GM21381 (cell line): ENCODE results near the gene PLEKHM3.
A peak's percentile ranks its signal among the peaks of the same experiment; 100 is the strongest.
"Not testable (repeated sequence)": the region's sequence is repeated elsewhere in the genome, so short reads cannot be mapped to it uniquely, and the experiment has no call there.

Experiments
- ATAC-seq: cut with Tn5 transposase; IDR thresholded peaks from one replicate; pipeline ENCODE4 v1.9.1; 2021; ENCODE audit warnings: mild to moderate bottlenecking, moderate library complexity; ENCODE audit not compliant: unreplicated experiment

The PLEKHM3 gene

DNA sequence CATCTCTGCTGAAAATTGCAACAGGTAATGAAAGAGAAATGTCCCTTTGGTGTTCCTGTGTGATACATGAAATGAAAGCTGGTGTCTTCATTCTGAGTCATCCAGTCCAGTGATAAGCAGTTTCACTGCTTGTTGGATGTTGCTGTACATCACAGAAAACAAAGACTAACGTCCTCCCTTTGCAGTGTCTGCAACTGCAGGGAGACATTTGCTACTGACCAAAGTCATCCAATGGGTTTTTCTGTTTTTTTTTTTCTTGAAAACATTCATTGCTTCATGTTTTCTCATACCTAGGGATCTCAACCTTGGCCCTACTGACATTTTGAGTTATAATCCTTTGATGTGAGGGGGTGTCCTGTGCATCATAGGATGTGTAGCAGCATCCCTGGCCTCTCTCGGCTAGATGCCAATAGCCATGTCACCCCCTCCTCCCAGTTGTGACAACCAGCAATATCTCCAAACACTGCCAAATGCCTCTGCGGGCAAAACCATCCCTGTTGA lies 192.0 kb downstream of the PLEKHM3 start:
- peak; percentile 95 for ATAC-seq

DNA sequence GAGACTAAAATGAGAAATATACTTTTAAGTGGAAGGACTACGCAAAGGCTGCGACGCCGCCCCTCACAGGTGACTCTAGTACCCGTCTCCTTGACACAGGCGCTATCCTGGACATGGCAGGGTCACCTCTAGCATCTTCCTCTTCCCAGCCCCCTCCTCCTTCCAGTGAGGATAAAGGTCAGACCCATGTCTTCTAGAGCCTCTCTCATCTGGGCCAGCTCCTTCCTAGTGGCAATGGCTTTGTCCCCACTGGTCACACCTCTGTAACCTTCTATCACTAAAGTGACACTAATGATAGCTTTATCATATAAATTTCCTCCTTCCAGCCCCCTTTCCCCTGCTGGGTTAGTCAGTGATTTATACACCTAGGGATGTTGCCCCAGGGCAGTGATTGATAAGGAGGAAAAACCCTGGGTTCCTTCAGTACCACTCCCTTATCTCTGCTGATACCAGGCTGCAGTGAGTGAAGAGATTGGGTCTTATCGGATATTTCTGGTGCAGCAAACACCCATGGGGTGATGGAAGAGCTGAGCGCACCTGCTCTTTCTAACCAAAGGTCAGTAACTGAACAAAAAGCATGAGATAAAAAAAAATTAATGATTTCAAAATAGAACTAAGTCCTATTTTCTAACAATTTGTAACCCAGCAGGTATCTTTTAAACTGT lies 193.6 kb downstream of the PLEKHM3 start:
- no peak for ATAC-seq

DNA sequence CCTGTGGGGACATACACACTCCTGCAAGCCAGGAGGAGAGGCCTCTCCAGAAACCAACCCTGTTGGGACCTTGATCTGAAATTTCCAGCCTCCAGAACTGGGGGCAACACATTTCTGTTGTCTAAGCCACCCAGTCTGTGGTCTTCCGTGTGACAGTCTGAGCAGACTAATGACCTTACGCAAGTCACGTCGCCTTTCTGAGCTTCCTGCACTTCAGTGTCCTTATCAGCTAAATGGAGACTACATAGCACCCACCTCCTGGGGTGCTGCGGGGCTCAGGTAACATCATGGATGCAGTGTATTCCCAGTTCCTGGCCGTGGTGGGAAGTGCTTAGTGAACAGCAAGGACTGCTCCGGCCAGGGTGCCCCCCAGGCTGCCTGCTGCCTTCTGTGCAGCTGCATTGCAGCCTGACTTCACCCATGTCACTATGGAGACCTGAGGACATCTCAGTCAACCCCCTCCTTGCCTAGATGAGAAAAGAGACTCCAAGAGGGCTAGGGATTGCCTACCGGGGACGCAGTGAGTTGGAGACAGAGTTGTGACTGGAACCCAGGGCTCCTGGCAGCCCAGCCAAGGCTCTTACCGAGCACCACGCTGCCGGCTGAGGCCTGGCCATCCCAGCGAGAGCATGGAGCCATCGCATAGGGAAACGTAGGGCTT lies 194.4 kb downstream of the PLEKHM3 start:
- ATAC-seq = no peak

DNA sequence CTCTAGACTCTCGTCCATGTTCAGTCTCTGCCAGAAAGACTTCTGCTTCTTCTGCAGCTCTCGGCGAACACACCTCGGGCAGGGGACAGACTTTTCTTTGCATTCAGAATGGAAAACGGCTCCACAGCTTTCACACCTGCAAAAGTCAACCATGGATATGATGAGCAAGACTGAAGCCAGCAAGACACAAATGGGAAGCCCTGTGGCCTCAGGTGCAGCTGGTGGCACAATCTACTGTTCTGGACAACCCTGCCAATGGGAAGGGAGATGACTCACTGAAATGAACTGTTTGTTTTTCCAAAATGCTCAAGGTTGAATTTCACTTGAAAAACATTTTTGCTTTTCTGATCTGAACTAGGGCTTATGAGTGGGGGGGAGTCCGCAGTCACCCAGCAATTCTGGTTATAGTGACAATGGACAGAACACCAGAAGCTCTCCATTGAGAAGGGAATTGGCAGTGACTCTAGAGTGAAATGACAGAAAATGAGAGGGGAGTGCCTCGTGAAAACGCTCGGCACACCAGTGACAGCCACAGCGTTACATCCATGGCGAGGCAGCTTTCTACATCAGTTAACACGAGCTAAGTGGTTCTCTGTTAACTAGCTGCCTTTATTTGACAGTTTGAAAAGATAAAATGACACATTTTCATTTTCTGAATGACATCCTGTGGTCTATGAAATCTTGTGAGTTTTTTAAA lies 196.8 kb downstream of the PLEKHM3 start:
- ATAC-seq = no peak

DNA sequence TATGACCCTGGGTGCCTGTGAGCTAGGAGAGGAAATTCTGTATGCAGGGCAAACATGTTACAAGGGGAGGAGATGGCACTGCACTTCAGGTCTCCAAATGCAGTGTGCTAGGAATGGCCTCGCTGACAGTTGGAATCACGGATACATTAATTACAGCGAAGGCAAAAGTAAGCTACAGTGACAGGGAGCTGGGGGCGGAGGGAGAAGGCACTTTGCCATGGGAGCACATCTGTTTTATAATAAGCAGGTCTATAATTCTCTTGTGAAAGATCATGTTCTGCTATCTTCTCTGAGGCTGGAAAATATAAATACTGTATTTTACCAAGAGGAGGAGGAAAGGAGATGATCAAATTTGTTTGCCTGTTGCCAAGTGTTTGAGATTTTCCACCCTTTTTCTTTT lies 199.3 kb downstream of the PLEKHM3 start:
- ATAC-seq = no peak

DNA sequence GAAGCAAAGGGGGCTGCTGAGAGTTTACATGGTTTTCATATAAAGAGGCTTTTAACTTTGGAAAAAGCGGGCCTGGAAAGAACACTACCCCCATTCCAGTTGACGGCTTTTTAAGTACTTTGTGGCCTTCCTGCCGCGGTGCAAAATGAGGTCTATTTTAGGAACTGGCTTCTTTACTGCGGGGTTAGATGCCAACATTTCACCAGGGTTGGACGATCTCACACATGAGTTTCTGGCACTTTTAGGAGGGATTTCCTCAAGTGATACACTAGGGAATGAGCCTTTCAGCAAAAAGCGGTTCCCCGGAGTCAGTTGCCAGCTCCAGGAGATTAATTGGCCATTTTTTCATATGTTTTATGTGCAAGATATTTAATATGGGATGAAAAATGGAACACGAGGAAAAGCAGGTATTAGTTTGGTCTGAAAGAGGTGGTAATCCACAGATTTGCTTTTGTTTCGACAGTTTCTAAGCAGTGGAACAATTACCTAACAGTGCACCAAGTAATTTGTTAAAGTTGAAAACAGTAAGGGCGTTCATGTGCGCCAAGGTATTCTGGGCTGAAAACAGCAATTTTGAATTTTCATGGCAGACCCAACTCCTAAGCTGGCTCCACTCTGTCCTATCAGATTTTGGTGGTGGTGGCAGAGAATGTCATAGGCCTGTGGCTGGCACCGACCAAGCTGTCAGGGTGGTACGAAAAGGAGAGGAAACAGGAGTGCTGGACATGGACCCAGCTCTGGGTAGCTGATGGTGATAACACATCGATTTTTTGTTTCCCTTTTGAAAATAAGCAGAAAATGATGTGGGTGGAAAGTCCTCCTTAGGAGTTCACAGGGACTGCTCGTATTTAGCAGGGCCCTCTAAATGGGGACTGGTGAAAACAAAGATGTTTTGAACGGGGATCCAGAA lies 200.0 kb downstream of the PLEKHM3 start:
- ATAC-seq = no peak

DNA sequence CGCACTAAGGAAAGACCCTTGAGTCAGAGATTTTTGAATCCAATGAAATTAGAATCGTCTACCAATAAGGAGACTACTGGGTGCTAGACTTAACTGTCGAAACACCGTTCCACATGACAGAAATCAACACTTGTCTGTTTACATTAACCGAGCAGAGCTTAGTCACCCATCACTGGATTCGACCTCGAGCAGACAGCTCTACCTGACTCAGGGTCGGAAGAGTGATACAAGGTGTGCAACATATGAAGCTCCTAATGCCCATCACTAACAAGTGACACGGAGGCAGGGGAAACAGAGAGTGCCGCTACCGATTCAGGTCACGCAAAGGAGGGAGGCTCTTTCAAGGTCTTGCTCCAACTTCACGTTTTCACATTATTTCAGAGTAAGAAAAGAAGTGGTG lies 201.5 kb downstream of the PLEKHM3 start:
- no peak for ATAC-seq

DNA sequence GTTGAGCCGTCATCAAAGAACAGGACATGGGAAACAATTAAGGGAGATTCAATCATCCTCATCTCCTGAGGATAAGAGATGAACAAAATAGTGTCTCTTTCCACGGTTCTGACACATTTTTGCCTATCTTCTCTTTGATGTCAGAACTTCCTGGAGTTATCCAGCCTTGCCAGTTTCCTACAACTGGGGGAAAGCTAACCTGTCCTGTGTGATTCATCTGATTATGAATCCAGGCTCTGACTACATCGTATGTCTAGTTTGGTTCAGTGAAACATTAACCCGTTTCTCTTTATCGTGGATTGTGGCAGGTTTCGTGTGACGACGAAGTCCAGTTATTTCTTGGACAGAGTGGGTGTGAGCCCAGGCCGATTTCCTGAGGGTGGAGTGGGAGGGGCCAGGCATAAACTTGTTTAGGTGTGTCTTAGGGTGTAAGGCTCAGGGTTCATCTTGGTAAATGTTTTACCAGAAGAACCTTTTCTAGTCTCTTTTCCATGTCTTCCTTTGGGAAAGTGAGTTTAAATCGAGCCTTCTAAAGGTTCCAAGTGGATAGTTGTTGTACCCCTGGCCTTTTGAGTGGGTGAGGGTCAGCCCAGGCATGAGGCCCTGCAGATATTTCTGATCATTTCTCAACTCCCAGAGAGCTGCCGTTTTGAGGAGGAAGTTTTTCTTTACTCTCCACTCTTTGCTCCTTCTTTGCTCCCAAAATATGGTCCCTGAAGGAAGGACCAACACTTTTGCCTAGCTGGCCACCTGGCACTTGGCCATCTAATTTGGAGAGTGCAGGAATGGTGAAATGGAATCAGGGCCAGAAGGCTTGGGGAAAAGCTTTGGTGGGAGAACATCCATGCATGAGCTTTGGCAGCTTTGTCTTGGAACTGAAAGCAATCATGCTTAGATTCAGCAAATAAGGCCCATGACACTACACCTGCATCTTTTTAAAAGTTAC lies 205.2 kb downstream of the PLEKHM3 start:
- no peak for ATAC-seq

DNA sequence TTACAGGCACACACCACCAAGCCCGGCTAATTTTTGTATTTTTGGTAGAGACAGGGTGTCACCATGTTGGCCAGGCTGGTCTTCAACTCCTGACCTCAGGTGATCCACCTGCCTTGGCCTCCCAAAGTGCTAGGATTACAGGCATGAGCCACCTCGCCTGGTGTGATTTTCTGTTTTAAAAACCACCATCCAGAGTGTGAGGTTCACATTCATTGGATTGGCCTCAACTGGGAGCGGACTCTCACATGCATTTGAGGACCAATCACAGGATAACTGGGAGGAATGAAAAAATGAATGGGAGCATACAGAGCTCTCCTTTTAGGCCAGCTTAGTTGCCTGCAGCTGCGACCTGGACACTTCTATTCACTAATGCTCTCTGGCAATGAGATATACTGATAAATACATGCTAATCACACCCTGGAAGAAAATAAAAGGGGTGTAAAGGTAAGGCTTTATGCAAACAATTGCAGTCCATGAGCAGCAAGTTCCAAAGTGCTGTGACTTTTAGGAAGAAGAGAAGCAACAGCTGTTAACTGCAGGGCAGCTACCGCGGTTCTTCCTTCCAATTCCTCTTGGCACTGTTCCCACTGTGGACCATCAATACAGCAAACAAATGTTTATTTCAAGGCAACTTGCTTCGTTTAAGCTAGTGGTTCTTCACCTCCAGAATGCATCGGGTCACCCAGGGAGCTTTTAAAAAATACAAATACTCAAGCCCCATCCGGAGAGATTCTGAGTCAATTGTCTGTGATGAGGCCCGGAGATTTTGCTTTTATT lies 206.1 kb downstream of the PLEKHM3 start:
- no peak for ATAC-seq

DNA sequence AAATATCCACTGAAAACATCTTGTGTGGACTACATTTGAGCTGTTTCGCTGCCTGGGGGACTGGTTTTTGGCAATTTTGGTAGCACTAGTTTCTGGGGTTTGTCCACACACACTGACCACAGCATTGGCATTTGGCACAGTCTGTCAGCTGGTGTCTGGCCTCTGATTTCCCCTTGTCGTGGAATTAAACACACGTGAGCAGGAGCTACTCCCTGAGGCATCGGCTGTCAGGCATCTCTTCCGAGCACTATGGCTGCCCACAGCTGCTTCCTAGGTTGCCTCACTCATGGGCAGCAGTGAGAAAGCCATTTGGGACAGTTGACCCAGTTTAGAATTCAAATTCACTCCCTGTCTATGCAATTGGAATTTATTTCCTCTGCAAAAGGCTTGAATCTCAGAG lies 208.8 kb downstream of the PLEKHM3 start:
- ATAC-seq = no peak

DNA sequence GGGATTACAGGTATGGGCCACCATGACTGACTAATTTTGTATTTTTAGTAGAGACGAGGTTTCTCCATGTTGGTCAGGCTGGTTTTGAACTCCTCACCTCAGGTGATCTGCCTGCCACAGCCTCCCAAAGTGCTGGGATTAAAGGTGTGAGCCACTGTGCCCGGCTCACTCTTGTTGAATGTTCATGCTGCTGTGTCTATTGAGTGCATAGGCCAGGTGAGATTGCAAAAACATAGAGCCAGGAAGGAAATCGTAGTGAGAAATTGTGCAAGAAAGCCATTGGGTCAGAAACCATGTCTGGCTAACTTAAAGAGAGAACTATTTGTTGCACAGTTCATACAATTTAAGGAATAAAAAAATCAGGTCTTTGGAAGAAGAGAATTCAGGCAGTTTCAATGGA lies 210.1 kb downstream of the PLEKHM3 start:
- ATAC-seq = no peak

DNA sequence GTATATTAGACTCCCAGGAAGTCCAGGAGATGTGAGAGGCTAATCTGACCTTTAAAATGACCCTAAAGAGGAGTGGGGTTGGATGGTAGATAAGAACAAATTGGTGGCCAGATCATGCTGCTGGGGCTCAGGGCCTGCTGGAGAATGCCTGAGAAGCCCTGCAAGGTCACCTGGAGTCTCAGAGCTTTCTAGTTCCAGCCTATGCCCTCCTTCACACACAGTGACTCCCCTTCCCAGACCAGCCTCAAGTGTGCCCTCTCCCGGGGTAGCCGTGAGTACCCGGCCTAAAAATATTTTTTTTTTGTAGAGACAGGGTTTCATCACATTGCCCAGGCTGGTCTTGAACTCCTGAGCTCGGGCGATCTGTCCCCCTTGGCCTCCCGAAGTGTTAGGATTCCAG lies 211.4 kb downstream of the PLEKHM3 start:
- no peak for ATAC-seq

DNA sequence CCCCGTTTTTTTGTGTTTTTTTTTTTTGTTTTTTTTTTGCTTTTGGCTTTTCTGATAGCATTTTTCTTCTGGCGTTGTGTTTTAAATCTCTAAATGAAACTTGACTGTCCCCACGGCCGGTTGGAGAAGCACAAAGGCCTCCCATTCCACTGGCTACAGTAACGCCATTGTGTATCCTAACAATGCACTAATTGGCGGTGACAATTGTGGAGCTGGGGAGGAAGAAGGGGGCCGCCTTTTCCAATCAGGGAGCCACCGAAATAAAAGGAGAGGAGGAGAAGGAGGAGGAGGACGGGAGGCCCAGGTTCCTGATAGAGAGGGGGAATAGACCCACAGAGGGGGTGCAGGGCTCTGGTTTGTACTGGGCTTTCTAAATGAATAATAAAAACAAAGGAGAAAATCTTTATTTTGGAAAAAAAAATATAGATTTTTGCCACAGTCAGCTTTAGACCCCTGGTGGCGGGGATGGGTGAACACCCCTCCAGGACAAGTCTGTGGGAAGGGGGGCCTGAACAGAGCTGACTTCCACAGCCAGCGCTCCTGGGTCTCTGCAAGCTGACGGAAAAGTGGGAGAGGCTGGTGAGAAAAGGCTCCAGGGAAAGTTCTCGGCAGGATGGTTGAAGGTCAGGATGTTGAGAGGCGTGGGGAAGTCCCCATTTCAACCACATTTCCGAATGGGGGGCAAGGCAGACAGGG lies 212.0 kb downstream of the PLEKHM3 start:
- ATAC-seq = no peak

DNA sequence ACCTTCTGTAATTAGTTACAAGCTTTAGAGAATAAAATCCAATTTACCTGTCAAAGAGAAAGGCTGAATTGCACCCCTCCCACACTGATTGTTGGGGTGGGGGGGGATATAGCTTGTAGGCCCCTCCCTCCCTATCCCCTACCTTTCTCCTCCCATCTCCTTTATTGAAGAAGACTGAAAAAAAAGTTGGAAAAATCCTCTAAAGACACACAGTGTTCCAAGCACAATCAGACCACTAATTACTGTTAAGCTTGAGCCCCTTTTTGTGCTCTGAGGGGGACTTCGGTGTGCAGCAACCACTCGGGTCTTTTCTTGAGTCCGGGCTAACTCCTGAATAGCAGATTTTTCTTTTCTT lies 212.6 kb downstream of the PLEKHM3 start:
- ATAC-seq = no peak

DNA sequence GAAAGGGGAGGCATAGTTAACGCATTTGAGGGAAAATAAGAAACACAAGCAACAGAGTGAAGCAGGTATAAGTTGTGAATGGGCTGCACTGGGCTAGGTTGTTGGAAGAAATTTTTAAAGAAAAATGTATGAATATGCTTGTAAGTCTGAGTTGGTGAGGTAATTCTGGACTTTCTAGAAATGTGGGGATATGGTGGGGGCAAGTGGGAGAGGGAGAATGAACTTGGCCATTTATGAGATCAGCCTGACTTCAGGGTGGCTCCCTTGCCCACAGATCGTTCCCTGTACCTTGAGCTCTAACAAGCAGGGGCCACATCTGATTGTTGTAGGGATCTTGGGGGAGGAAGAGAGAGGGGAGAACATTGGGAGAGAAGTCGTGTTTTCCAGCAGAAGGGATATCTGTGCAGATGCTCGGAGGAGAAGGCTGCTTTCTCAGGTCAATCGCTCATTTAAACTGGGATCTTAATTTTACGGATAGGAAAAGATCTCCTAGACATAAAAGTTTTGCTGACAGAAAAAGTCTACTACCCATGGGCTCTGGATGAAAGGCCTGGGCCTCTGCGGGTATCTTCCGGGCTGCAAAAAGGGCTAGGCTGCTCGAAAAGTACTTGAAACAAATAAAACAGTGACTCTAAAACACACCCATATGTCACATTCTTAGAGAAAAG lies 213.1 kb downstream of the PLEKHM3 start:
- no peak for ATAC-seq

DNA sequence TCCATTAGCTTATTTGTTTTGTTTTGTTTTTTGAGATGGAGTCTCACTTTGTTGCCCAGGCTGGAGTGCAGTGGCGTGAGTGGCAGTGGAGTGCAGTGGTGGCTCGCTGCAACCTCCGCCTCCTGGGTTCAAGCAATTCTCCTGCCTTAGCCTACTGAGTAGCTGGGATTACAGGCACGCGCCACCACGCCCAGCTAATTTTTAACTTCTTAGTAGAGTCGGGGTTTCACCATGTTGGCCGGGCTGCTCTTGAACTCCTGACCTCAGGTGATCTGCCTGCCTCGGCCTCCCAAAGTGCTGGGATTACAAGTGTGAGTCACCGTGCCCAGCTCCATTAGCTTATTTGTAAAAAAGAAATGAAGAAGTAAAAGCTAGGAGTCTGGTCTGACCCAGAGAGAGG lies 213.7 kb downstream of the PLEKHM3 start:
- not testable (repeated sequence) for ATAC-seq

DNA sequence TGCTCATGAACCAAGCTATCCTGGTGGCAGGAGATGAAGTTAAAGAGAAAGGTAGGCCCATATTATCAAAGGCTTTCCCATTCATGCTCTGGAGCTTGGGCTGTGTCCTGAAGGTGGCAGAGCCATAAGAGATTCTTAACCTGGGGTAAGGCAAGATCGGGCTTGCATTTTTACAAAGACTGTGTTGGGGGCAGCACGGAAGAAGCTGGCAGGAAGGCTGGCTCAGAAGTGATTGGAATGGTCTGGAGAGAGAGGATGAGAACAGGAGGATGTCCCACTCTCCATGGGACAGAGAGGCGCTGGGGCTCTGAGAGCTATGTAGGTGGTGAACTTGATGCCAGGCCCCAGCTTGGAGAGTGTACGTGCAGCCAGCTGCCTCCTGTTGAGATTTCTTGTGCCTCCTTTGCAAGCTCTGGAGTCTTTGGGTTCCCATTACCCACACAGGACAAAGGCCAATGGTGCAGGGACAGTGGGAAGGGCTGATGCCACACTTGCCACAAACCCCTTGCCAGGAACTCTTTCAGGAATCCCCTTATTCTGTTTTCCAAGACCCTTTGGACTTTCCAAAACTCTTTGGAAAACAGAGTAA lies 215.0 kb downstream of the PLEKHM3 start:
- no peak for ATAC-seq

DNA sequence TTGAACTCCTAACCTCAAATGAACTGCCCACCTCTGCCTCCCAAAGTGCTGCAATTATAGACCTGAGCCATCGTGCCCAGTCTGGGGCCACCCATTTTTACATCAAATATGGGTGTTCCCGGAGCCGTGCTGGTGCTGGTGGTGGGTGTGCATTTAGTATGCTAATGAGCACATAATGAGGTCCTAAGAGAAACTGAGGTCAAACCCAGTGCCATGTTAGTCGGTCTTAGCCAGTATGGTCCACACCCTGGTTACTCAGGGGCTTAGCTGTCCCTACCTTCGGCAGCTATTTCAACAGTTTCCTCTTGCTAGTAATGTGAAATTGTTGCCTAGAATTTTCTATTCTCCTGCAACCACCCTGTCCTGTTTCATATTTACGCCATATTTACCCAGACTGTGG lies 217.2 kb downstream of the PLEKHM3 start:
- no peak for ATAC-seq
